GM19043 (cell line): ENCODE measurements around the gene XXYLT1.
"Not testable (repeated sequence)": the region's sequence is repeated elsewhere in the genome, so short reads cannot be mapped to it uniquely, and the experiment has no call there.

ENCODE experiments used
- ATAC-seq: cut with Tn5 transposase; IDR thresholded peaks from one replicate; pipeline ENCODE4 v1.9.1; 2021; ENCODE audit warnings: low read depth; ENCODE audit not compliant: unreplicated experiment

The XXYLT1 gene

DNA sequence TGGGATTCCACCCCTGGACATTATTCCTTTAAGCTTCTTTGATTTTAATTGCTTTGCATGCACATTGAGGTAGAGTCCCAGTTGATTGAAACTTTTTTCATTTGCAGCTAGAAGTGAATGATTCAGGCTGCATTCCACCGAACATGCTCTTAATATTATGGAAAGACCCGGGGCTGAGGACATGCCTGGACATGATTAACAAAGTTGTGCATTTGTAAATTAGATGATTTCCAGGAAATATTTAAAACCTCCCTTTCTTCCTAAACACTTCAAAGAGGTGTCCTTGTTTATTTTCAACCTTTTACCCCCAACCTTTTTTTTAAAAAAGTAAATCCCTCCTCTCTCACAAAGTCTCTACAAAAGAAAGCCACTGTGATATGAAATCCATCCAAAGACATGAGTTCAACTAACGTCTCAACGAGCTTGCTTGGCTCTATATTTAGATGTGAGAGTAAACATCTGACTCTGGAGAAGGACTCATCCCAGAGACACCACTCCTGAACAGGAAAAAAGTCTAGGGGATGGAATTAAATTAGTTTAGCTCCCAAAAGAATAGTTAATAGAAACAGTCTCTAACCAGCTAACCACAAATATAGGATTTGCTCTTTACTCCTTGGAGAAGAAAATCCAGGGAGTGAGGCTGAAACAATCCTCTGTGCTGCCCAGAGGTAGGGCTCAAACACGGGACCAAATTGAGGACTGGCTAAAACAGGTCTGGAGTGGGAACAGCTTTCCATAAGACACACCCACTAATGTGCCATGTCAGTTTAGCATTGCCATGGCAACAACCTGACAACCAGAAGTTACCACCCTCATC is 83.1 kb downstream of the XXYLT1 start:
- no peak for ATAC-seq

DNA sequence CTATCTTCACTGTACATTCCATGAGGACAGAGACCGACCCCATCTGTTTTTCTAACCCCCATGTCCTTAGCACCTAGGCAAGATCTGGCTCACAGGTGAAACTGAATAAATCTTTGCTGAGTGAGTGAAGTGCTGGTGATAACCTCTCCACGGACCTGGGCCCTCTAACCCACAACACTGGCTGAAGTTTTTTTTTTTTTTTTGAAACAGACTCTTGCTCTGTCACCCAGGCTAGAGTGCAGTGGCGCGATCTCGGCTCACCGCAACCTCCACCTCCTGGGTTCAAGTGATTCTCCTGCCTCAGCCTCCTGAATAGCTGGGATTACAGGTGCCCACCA is 84.3 kb downstream of the XXYLT1 start:
- not testable (repeated sequence) for ATAC-seq

DNA sequence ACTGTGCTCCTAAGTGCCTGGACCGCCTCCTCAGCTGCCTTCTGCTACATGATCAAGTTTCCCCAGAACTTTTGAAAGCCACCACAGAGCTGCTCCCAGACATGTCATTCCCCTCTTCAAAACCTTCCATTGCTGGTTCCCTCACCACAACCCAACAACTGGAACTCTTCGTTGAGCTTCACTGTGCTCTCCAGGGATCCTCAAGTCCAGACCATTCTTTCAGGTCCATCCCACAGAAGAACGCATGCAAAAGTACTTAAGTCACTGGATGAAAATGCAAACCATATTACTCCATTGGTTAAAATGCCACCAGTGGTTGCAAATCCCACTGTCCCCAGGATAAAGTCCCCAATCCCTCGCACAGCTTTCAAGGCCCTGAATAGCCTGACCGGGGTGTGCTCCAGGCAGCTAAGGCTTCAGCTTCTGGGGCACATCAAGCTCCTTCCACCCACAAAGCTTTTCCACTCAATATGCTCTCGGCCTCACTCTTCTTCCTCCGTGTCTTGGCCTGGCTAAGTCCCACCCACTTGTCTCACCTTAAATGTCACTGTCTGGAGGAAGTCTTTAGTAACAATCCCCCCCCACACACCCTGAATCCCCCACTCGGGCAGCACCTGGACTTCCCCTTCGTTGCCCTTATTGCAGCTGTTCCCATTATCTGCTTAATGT is 84.8 kb downstream of the XXYLT1 start:
- no peak for ATAC-seq

DNA sequence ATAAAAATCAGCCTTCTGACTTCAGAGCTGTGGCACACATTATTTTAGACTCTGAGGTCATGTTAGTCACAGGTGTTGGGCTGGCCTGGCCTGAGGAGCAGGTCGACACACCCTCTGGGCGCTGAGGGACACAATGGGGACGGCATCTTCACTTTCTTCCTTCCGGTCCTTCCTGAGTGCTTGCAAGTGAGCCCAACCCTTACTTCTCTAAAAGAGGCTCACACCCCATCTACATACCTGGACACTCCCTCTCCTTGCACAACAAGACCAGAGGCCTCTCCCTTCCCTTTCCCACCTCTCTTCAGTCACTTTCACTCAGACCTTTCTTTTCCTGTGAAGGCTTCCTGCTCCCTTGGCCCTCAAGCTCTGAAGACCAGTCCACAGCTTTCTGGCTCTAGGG is 85.4 kb downstream of the XXYLT1 start:
- no peak for ATAC-seq

DNA sequence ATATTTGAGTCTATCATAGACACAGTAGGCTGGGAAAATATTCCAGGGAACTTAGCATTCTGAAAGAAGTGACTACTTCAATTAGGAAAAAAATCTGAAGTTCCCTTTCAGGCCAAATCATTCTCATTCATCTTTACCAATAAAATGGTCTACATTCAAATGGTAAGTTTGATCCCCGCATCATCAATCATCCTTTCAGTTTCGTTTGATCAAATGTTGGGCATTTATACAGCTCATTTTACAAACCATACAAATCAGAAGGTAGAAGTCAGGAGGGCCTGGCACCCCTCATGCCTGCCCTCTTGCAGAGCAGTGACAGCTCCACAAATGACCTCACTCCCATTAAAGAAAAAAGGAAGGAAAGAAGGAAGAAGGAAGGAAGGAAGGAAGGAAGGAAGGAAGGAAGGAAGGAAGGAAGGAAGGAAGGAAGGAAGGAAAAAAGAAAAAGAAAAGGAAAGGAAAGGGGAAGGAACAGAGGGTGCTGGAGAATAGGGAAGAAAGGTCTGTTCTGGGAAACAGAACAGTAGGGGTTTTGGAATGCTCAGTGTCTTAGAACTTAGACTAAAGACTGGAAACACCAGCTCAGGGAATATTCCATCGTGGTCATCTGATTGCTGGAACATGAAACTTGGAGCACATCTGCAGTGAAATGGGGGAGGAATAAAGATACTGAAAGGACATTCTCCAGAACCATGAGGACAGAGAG is 86.1 kb downstream of the XXYLT1 start:
- no peak for ATAC-seq

DNA sequence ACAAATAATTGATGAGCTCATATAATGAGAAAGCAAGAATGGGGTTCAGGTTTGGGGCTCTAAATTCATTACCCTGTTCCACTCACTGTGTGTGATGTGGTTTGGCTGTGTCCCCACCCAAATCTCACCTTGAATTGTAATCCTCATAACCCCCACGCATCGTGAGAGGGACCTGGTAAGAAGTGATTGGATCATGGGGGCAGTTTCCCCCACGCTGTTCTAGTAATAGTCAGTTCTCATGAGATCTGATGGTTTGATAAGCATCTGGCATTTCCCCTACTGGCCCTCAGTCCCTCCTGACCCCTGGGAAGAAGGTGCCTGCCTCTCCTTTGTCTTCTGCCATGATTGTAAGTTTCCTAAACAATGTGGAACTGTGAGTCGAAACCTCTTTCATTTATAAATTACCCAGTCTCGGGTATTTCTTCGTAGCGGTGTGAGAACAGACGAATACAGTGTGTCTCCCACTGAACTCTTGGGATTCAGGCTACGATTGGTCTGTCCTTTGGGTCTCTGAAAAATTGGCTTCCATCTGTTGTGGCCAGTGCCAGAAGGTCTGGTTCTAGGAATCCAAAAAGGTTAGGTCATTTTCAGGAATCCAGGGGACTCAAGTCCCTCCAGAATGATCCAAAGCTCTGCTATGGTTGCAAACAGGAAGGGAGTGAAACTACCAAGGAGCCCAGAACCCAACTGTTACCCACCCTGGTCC is 87.7 kb downstream of the XXYLT1 start:
- no peak for ATAC-seq

DNA sequence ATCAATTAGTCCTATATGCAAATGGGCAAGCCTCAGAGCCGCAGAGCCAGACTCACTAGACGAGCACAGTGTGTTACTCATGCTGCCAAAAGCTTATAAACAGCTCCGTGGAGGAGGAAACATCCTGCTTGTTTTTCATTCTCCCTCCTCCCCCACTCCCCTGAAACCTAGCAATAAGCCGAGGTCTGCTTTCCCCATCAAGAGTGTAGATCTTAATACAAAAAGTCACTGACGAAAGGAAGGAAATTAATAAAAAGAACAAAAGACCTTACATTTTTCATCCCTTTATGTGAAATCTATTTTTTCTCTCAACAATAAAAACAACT is 88.5 kb downstream of the XXYLT1 start:
- no peak for ATAC-seq

DNA sequence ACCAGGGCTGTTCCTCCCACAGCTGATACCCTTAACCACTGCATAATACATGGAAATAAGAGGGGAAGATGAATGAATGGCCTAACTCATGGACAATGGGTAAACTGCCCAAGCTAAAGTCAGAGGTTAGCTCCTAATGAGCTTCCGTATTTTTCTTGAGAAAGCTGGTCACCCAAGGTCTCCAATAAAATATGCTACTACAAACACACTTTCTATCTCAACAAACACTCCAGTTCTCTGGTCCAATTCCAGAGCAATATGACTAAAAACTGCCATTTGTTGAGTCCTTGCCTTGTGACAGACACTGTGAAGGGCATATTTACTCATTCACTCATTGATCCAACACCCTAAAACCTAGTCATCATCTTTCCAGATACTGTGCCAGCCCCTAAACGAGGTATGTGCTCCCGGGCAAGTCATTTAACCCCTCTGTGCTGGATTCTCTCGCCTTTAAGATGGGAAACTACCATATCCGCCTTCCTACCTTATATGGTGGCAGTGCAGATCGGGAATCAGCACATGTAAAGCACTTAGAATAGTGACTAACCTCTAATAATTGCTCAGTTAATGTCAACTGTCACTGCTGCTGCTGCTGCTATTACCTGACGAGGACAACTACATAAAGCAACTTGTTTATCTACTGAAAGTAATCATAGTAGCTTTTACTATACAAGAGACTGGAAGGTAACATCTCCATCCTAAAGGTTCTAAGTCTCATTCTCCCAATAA is 89.1 kb downstream of the XXYLT1 start:
- ATAC-seq, result no peak

DNA sequence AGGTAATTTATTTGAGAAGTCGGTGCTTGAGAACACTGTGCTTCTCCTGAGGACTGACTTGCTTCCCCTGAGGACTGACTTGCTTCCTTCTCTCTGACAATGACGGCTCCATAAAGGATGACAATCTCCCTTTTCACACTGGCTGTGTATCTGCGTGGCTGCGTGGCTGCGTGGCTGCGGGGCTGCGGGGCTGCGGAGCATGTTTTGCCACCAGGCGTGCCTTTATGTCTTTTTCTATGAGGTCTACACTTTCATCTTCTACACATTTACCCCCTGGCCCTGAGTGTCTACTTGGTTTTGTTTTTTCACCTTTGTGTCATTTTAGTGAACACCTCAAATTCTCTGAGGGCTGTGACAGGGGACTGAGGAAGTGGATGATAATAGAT is 89.9 kb downstream of the XXYLT1 start:
- ATAC-seq, result no peak

DNA sequence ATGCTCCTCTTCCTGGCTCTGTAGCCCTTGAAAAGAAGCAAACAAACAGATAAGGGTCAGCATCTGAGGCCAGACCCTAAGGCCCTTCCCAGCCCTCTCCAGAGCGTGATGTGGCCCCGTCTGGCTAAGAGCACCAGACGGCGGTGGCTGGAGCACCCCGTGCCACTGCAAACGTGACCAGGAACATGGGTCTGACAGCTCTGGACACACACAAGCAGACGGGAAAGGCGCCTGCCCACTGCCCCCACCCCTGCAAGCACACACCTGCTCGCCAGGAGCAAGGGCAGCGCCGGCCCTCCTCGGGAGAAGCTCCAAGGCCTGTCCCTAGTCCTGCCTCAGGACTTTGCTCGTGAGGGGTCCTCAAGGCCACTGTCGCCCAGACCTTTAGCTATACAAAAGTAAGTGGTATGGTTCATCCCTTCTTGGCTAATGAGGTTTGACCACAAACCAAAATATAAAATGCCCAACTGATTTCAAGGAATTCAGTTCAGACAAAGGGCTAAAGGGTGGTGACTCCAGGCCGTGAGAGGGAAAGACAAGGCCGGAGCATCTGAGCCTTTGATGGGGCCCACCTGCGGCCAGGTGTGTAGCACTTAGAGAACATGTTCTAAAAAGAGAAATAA is 90.4 kb downstream of the XXYLT1 start:
- ATAC-seq, result no peak

DNA sequence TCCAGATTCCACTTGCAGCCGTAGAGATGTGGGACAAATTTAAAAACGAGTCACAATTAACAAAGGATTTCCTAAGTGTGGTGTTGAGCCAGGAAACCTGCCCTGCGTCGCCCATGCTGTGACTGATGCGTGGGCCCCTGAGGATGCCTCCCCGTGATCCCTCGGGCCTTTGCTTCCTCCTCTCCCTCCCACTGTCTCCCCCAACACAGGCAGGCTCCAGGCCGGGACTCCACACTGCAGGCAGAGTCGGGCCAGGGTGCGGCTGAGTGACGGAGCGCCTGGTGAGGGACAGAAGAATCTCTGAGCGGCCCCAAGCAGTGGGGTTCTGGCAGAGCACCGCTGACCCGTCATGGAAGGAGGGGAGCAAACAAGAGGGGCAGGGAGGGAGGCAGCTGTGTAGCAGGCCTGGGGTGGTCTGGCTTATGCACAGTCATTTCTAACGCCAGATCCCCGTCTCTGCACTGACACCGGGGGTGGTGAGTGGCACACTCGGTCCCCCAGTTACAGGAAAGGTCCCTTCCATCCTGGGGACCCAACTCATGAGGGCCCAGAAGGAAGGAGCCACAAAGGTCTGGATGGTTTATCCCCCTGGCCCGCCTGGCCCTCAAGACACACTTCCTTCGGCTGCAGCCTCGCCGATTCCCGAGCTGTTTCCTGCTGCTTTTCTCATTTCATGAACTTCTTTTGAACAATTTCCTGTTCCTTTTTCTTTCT is 91.0 kb downstream of the XXYLT1 start:
- ATAC-seq, result no peak

DNA sequence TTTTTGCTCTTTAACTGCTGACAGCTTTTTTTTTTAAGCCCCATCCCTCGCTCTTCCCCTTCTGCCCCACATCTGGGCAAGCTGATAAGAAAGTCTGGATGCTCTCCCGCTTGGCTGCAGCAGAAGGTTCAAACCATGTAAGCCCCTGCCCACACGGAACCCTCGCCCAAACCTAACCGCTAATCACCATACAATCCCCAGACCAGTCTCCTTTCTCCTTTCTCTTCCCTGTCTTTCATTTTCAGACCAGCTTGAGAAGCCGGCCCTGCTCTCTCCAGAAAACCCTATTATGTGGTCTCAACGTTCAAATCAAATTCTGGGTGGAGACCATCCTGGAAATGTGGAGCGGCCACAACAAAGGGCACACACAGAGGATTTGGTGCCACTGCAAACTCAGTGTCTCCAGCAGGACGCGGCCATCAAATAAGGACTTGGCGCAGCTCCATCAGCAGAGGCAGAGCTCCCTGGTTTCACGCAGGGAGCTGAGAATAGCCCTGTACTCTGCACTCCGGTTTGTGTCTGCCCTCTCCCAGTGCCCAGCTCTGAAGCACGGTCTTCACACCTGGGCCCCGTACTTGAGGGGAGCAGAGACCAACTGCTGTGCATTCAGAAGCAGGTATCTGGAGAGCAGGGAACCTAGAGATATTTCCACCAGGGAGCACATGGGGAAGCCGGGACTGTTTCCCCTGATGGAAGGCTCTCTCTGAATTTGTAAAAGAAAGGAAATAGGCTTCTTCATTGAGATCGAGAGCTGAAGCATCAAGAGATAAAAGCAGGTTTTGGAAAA is 92.6 kb downstream of the XXYLT1 start:
- ATAC-seq, result no peak

DNA sequence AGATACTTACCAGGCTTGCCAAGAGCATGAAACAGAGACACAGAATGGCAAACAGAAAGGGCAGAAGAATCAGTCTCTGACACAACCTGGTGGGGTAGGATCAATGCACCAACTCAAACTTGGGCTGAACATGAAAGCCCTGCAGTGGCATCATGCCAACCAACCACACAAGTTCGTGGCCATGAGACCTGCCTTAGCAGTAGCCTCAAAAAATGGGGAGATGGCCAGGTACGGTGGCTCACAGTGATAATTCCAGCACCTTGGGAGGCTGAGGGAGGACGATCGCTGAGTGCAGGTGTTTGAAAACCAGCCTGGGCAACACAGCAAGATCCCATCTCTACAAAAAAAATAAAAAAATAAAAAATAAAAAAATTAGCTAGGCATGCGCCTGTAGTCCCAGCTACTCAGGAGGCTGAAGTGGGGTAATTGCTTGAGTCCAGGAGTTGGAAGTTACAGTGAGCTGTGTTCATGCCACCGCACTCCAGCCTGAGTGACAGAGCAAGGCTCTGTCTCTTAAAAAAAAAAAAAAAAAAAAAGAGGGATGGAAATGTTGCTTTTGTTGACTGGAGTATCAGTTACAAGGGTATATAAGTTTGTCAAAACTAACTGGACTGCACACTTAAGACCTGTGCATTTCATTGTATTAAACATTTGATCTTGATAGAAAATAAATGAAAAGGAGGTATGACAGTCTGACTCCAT is 93.4 kb downstream of the XXYLT1 start:
- no peak for ATAC-seq

DNA sequence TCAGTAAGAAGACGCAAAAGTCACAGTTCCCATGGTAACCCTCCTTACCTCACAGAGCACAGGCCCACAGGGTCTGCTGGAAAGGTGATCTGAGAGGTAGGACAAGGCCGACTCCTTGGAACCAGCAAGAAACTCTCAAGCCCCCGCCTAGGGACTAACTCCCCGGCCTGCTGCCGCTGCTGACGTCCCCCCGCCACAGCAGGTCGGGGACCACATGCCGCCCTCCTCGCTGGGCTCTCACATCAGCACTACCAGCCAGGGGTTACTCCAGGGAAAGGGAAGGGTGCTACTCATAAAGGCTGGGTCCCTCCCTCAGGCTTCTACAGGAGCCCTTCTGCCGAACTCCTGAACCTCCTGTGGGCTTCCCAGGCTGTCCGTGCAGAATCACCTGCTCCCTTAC is 94.2 kb downstream of the XXYLT1 start:
- no peak for ATAC-seq

DNA sequence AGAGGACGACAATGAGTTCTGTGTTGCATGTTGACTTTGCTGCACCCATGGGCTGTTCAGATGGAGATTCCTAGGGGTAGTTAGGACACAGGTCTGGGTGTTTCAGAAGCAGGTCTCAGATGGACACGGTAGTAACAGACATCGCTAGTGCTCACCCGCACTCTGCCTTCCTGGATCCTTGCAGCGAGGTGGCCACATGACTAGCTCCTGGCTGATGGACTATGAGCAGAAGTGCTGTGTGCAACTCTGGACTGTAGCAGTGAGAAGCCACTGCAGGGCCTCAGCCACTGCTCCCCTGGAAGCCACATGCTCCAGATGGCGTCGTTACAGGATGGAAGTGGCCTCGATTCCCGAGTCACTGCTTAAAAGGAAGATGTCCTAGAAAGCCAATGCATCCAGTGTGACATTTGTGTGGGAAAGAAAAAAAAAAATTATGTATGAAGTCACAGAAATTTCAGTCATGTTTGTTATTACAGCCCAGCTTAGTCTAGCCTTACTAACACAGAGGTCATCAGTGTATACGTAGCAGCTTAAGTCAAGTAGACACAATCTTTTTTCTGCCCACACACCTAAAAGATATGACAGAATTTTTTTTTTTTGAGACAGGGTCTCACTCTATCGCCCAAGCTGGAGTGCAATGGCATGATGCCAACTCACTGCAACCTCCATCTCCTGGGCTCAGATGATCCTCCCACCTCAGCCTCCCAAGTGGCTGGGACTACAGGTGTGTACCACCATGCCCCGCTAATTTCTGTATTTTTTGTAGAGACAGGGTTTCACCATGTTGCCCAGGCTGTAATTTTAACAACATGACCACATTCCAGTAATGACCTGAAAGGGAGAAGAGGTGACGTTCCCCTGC is 95.3 kb downstream of the XXYLT1 start:
- ATAC-seq, result no peak

DNA sequence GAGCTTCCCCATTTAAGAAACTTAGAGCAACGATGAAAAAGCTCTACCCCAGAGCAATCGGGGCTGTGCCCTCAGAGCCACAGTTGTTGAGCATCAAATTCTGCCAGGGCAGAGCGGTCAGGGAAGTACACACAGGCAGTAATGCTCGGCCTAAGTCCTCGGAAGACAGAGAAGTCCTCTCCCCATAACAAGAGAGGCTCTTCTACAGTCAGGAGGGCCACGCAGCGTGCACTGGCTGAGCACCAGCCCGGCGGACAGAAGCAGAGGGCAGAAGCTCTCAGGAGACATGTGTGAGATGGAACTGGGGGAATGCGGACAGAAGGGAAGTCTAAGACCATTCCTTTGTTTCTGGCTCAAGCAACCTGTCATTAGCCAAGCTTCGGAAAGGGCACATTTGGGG is 95.9 kb downstream of the XXYLT1 start:
- no peak for ATAC-seq

DNA sequence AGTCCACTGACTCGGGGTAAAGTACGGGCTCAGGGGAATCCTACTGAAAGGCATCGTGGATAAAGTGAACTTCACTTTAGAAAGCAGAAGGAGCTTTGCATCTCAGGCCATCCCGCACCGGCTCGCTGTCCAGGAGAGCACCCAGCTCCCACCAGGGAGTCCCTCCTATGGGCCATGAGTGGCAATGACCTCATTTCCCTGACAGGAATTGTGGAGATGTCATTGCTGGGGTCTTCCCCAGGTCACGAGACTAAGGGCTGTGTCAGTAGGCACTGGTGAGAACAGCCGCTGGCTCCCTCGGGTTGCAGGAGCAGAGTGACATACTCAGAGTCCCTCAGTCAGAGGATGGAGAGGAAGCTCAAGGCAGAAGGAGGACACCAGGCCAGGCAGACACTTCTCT is 97.3 kb downstream of the XXYLT1 start:
- ATAC-seq, result no peak
